H1 (cell line): ENCODE results near the gene ARHGEF10L. TPM values are rescaled to one million over a fixed set of nuclear protein-coding genes. Genes with fewer than 3 reads are reported as not detected.

Source experiments
- CTCF ChIA-PET: fragments of 300-600 bp; sonication (Branson Sonifier 250); formaldehyde crosslinking; loops from one replicate; lab custom pipeline; 2021; ENCODE audit not compliant: partially characterized antibody; lab: Charles Lee
- POLR2A ChIA-PET: fragments of 300-600 bp; sonication (Branson Sonifier 250); formaldehyde crosslinking; loops from one replicate; lab custom pipeline; 2021; ENCODE audit warnings: inconsistent platforms; ENCODE audit not compliant: partially characterized antibody; lab: Charles Lee
- DNase-seq, 2 experiments: peaks; one replicate each; pipeline versions ENCODE4 v3.0.0 to v3.0.0-alpha.2; 2010 to 2022; ENCODE audit warnings: low spot score in 2 of 2, low read depth in 1 of 2, mixed read lengths in 1 of 2
- FAIRE-seq: peaks from 2 replicates; lab custom pipeline; 2011; peaks lifted over from hg19 to GRCh38; lab: Jason Lieb, UNC
- H2AFZ ChIP-seq: 2 replicates; pipeline ENCODE4 v1.8.1; 2012; ENCODE audit warnings: low read length, inconsistent platforms
- H2AK5ac ChIP-seq: 2 replicates; pipeline ENCODE4 v1.6.1; 2013; ENCODE audit warnings: low read depth, low read length
- H2BK120ac ChIP-seq: replicated peaks from 2 replicates; pipeline ENCODE3; 2013; ENCODE audit warnings: low read depth, low read length, inconsistent platforms
- H2BK12ac ChIP-seq: 2 replicates; pipeline ENCODE4 v1.6.1; 2013; ENCODE audit warnings: low read depth, low read length
- H2BK15ac ChIP-seq: 2 replicates; pipeline ENCODE4 v1.6.1; 2013; ENCODE audit warnings: low read length
- H2BK20ac ChIP-seq: 2 replicates; pipeline ENCODE4 v1.6.1; 2013; ENCODE audit warnings: low read length
- H2BK5ac ChIP-seq: 2 replicates; pipeline ENCODE4 v1.6.1; 2013; ENCODE audit warnings: low read depth, low read length
- H3K14ac ChIP-seq: 2 replicates; pipeline ENCODE4 v1.6.1; 2013; ENCODE audit warnings: inconsistent platforms; ENCODE audit not compliant: insufficient read length
- H3K18ac ChIP-seq: 2 replicates; pipeline ENCODE4 v1.6.1; 2013; ENCODE audit warnings: low read length; ENCODE audit errors: extremely low read depth
- H3K23ac ChIP-seq: 2 replicates; pipeline ENCODE4 v1.6.1; 2013; ENCODE audit warnings: inconsistent platforms; ENCODE audit not compliant: insufficient read length
- H3K23me2 ChIP-seq: 2 replicates; pipeline ENCODE4 v1.6.1; 2013; ENCODE audit warnings: low read depth, low read length
- H3K27ac ChIP-seq: 2 replicates; pipeline ENCODE4 v1.6.1; 2011; ENCODE audit warnings: low read depth, low read length, inconsistent platforms
- H3K27me3 ChIP-seq, 4 experiments: replicated peaks in 1 of 4; 1 replicate in 1 of 4; 2 replicates in 3 of 4; pipeline versions ENCODE4 v1.6.1 to v1.8.1; 2011 to 2013; ENCODE audit warnings: low read length in 3 of 4, mild to moderate bottlenecking in 3 of 4, inconsistent platforms in 2 of 4, mixed read lengths in 2 of 4, moderate library complexity in 1 of 4; ENCODE audit not compliant: control insufficient read depth in 3 of 4, insufficient read depth in 3 of 4; ENCODE audit errors: extremely low read depth in 1 of 4
- H3K36me3 ChIP-seq, 4 experiments: 2 replicates each; pipeline versions ENCODE4 v1.6.1 to v1.8.1; 2011 to 2013; ENCODE audit warnings: mild to moderate bottlenecking in 4 of 4, low read length in 3 of 4, moderate library complexity in 2 of 4, control low read depth in 1 of 4, inconsistent platforms in 1 of 4; ENCODE audit not compliant: insufficient read depth in 4 of 4, control insufficient read depth in 2 of 4
- H3K4ac ChIP-seq: replicated peaks from 2 replicates; pipeline ENCODE3; 2013; ENCODE audit warnings: low read length, low read depth, mixed read lengths, inconsistent platforms; ENCODE audit not compliant: insufficient read length
- H3K4me1 ChIP-seq, 4 experiments: replicated peaks in 1 of 4; 1 replicate in 1 of 4; 2 replicates in 3 of 4; pipeline versions ENCODE4 v1.6.1 to v1.8.1; 2011 to 2013; ENCODE audit warnings: low read length in 3 of 4, inconsistent platforms in 2 of 4, mixed read lengths in 1 of 4; ENCODE audit not compliant: insufficient read depth in 4 of 4, control insufficient read depth in 3 of 4
- H3K4me2 ChIP-seq, 2 experiments: 2 replicates each; pipeline versions ENCODE4 v1.6.1 to v1.8.1; 2011 to 2013; ENCODE audit warnings: low read depth in 2 of 2, low read length in 2 of 2, control low read depth in 1 of 2, inconsistent platforms in 1 of 2, mild to moderate bottlenecking in 1 of 2; ENCODE audit not compliant: insufficient read depth in 1 of 2
- H3K4me3 ChIP-seq, 4 experiments: fragments of 200-600, 300-600 bp in 1 of 4; sonication (generic), shearing (Covaris generic), sonication (Bioruptor Twin) in 1 of 4; 2 replicates each; pipeline versions ENCODE4 v1.5.1 to v1.8.1; 2011 to 2016; ENCODE audit warnings: low read length in 4 of 4, low read depth in 3 of 4, control low read depth in 2 of 4, inconsistent platforms in 2 of 4, mild to moderate bottlenecking in 2 of 4, mixed read lengths in 1 of 4, moderate library complexity in 1 of 4; ENCODE audit not compliant: insufficient read depth in 2 of 4; ENCODE audit errors: extremely low read depth in 1 of 4
- H3K56ac ChIP-seq: replicated peaks from 2 replicates; pipeline ENCODE3; 2013; ENCODE audit warnings: low read depth, mild to moderate bottlenecking, mixed read lengths, low read length, inconsistent platforms; ENCODE audit not compliant: insufficient read length
- H3K79me1 ChIP-seq: 2 replicates; pipeline ENCODE4 v1.6.1; 2013; ENCODE audit warnings: low read depth, low read length, control low read depth
- H3K79me2 ChIP-seq, 2 experiments: 2 replicates each; pipeline versions ENCODE4 v1.6.1 to v1.8.1; 2012 to 2013; ENCODE audit warnings: low read length in 2 of 2, mild to moderate bottlenecking in 2 of 2, inconsistent platforms in 1 of 2; ENCODE audit not compliant: insufficient read depth in 2 of 2, control insufficient read depth in 1 of 2
- H3K9ac ChIP-seq, 4 experiments: replicated peaks in 1 of 4; 1 replicate in 1 of 4; 2 replicates in 3 of 4; pipeline versions ENCODE4 v1.6.1 to v1.8.1; 2011 to 2013; ENCODE audit warnings: low read depth in 3 of 4, low read length in 3 of 4, control low read depth in 2 of 4, mild to moderate bottlenecking in 2 of 4, moderate library complexity in 2 of 4, inconsistent platforms in 1 of 4; ENCODE audit errors: extremely low read depth in 1 of 4
- H3K9me3 ChIP-seq, 2 experiments: 2 replicates each; pipeline versions ENCODE4 v1.6.1 to v1.8.1; 2012 to 2013; ENCODE audit warnings: mild to moderate bottlenecking in 2 of 2, moderate library complexity in 2 of 2, control low read depth in 1 of 2, inconsistent platforms in 1 of 2, low read depth in 1 of 2, low read length in 1 of 2, mixed read lengths in 1 of 2; ENCODE audit not compliant: insufficient read depth in 2 of 2
- H4K20me1 ChIP-seq, 2 experiments: replicated peaks in 1 of 2; 2 replicates each; pipeline versions ENCODE3 to v1.8.1; 2011 to 2013; ENCODE audit warnings: inconsistent platforms in 2 of 2, low read length in 2 of 2, mild to moderate bottlenecking in 1 of 2; ENCODE audit not compliant: insufficient read depth in 2 of 2, control insufficient read depth in 1 of 2
- H4K5ac ChIP-seq: 2 replicates; pipeline ENCODE4 v1.6.1; 2013; ENCODE audit warnings: low read length, low read depth, mixed read lengths, inconsistent platforms; ENCODE audit not compliant: insufficient read length
- H4K8ac ChIP-seq: 2 replicates; pipeline ENCODE4 v1.8.0; 2013; ENCODE audit warnings: mild to moderate bottlenecking, moderate library complexity, low read length, inconsistent platforms; ENCODE audit not compliant: insufficient read depth; ENCODE audit errors: extremely low read depth
- H4K91ac ChIP-seq: replicated peaks from 2 replicates; pipeline ENCODE3; 2013; ENCODE audit warnings: low read length, mixed read lengths, inconsistent platforms; ENCODE audit not compliant: insufficient read length
- JUND ChIP-seq: IDR thresholded peaks from 2 replicates; pipeline ENCODE4 v1.6.1; 2011; ENCODE audit warnings: mild to moderate bottlenecking, improper control_type of control experiment, low read length
- WGBS, 2 experiments: shearing (Covaris generic) in 1 of 2; methylation state at CpG; one replicate each; pipeline versions ENCODE4 v1.1.6 to v1.1.7; 2013 to 2015; ENCODE audit warnings: low lambda C conversion rate in 2 of 2, mixed read lengths in 2 of 2, inconsistent platforms in 1 of 2, low coverage in 1 of 2, missing lambda C conversion rate in 1 of 2; ENCODE audit not compliant: insufficient replicate concordance in 2 of 2, insufficient coverage in 1 of 2, insufficient read length in 1 of 2; ENCODE audit errors: extremely low coverage in 1 of 2, missing lambda C conversion rate in 1 of 2; 5-methylcytosine and 5-hydroxymethylcytosine counted together
- polyA plus RNA-seq, 7 experiments: library from polyadenylated mRNA; depleted of rRNA in 3 of 7; stranded (reverse) in 5 of 7; unstranded in 2 of 7; fragments of >200 nt in 5 of 7; fragments of 200-250 nt in 2 of 7; gene quantifications; 1 replicate in 5 of 7; 2 replicates in 1 of 7; 4 replicates in 1 of 7; pipeline versions ENCODE4 v1.2.1 to v1.2.3, GENCODE V29; 2011 to 2013; ENCODE audit warnings: missing spikeins in 2 of 7, mixed read lengths in 2 of 7
- total RNA-seq: library from RNA; stranded (reverse); fragmentation: NEBNext Ultra II Directional; extraction: Animal tissue kit (Norgen Biotek cat#: 25700); gene quantifications from 2 replicates; pipeline ENCODE4 v1.2.1, GENCODE V29; 2021
- TF ChIP-seq, protein P1 (sequence below), 3 experiments: IDR thresholded peaks; 1 replicate in 2 of 3; 2 replicates in 1 of 3; pipeline versions ENCODE4 v1.5.1 to v1.6.1; 2011; ENCODE audit warnings: low read length in 3 of 3, mild to moderate bottlenecking in 3 of 3, inconsistent platforms in 2 of 3, low read depth in 1 of 3, moderate library complexity in 1 of 3; ENCODE audit not compliant: insufficient read depth in 1 of 3; ENCODE audit errors: control extremely low read depth in 1 of 3

Gene ARHGEF10L
- total and polyA plus RNA-seq, 2 of the 8 experiments (the other 6 are each of a cell fraction or from before 2014, with no cell fraction given), result 33.6 to 39.6 TPM

DNA sequence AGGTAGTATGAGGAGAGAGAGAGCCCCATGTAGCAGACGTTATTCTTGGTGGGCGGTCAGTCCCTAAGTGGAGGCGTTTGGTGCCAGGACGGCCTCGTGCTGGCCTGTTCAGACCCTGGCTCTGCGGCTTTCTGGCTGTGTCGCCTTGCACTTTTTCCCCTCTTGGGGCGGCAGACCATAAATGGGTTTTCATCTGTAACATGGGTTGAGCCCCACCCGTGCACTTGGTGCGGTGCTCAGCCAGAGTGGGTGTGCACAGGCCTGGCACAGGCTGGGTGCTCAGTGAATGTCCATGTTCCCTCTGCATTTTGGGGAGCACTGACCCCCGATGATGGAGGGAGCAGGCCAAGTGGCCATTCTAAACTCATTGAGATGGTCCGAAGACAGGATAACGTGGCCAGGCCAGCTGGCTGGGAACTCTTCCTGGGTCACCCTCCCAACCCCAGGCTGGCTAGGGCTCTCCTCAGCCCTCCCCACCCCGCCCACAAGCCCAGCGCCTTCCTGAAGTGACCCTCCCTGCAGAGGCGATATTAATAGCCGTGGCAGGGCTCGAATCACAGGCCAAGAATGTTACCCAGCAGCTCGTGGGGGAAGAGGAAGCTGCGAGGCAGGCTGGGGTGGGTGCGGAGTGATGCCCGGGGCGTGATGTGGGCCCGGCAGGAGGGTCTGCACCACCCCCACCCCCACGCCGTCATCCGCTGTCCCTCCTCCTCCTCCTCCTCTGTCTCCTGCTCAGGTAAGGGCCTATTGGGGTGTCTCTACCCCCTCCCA lies 78.5 kb downstream of the ARHGEF10L start:
- no peak overlapping the region for H3K4ac ChIP-seq
- H4K91ac ChIP-seq, result no peak overlapping the region
- H3K14ac ChIP-seq, result no peak overlapping the region
- H3K9ac ChIP-seq, result no peak overlapping the region
- no peak overlapping the region for H2BK12ac ChIP-seq
- no peak overlapping the region for H3K4me3 ChIP-seq
- H3K79me1 ChIP-seq, result no peaks in the 10 kb centered on the region
- H2AK5ac ChIP-seq, result no peak overlapping the region
- no peak overlapping the region for H3K23ac ChIP-seq
- H3K23me2 ChIP-seq, result no peaks in the 10 kb centered on the region
- no peaks in the 10 kb centered on the region for H3K9me3 ChIP-seq
- H2AFZ ChIP-seq, result no peak overlapping the region
- H2BK20ac ChIP-seq, result no peak overlapping the region
- POLR2A ChIA-PET, result interaction anchor here (0.7 to 1.3 kb wide), 3 partner anchors 9 to 66 kb away, joined by 3 to 4 read pairs (median 3); no protein-coding TSS in a partner anchor
- CTCF ChIA-PET, result interaction anchor here (0.9 to 7.2 kb wide), 9 partner anchors 9 to 117 kb away, joined by 3 to 76 read pairs (median 5); no protein-coding TSS in a partner anchor
- no peak for TF ChIP-seq JUND
- TF ChIP-seq, protein P1, sequence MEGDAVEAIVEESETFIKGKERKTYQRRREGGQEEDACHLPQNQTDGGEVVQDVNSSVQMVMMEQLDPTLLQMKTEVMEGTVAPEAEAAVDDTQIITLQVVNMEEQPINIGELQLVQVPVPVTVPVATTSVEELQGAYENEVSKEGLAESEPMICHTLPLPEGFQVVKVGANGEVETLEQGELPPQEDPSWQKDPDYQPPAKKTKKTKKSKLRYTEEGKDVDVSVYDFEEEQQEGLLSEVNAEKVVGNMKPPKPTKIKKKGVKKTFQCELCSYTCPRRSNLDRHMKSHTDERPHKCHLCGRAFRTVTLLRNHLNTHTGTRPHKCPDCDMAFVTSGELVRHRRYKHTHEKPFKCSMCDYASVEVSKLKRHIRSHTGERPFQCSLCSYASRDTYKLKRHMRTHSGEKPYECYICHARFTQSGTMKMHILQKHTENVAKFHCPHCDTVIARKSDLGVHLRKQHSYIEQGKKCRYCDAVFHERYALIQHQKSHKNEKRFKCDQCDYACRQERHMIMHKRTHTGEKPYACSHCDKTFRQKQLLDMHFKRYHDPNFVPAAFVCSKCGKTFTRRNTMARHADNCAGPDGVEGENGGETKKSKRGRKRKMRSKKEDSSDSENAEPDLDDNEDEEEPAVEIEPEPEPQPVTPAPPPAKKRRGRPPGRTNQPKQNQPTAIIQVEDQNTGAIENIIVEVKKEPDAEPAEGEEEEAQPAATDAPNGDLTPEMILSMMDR (IDR thresholded peaks at IDR 0.05; ENCODE audit: control extremely low read depth in 1 of 3, insufficient read depth in 1 of 3, low read depth in 1 of 3, low read length in 3 of 3), result peak in 1 of 3 experiments; percentile 1; a peak in 1 of 4 replicates
- TF ChIP-seq, all 59 proteins: peak for 1
- peaks cover under 1 to 7% (median 4%) of the 10 kb centered on the region in 4 experiments; a peak in 2 of 8 replicates for H3K36me3 ChIP-seq
- peaks cover 2 to 9% of the 10 kb centered on the region in 2 experiments for H4K20me1 ChIP-seq
- no peak overlapping the region for H4K5ac ChIP-seq
- H4K8ac ChIP-seq, result no peak overlapping the region; the same call in 1 of the 2 replicates
- no peak for FAIRE-seq
- H3K27me3 ChIP-seq, result no peaks in the 10 kb centered on the region
- H3K56ac ChIP-seq, result no peak overlapping the region
- DNase-seq, result no peak
- no peak overlapping the region for H3K27ac ChIP-seq
- H3K18ac ChIP-seq, result no peak overlapping the region
- no peaks in the 10 kb centered on the region for H3K4me1 ChIP-seq
- no peak overlapping the region; the same call in 1 of the 2 replicates for H2BK5ac ChIP-seq
- H2BK120ac ChIP-seq, result no peak overlapping the region
- no peak overlapping the region for H2BK15ac ChIP-seq
- H3K4me2 ChIP-seq, result no peak overlapping the region
- WGBS, 2 experiments, result 89% methylated on average over 20 of the region's 27 CpGs; no CpG with 5 or more reads in 1 of the 2 experiments
- no peaks in the 10 kb centered on the region for H3K79me2 ChIP-seq
